HG03354 (cell line): ENCODE results near the gene APBB3.

Experiments used
- ATAC-seq: cut with Tn5 transposase; IDR thresholded peaks from one replicate; pipeline ENCODE4 v1.9.1; 2021; ENCODE audit warnings: mild to moderate bottlenecking; ENCODE audit not compliant: unreplicated experiment, poor library complexity, severe bottlenecking

Gene APBB3

DNA sequence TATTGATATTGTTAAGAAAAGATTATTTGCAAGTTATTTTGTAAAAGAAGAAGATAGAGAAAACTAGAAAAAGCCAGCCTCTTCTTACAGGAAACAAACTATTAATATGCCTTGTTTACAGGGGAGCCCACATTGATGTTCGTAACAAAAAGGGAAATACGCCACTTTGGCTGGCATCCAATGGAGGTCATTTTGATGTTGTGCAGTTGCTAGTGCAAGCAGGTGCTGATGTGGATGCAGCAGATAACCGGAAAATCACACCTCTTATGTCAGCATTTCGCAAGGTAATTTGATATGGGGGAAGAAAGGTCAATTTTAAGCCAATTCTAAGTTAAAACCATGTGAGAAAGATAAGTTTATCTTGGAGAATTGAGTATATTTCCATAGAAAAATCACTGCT, 54.5 kb downstream of the APBB3 start:
- ATAC-seq: no peak
